ENCODE data around the gene HDAC7.

HDAC7 gene

GRCh38 chr12:47771304-47771703 lies 48.4 kb downstream of the HDAC7 start:
- H2AFZ ChIP-seq (ENCODE audit: low read length): no peak overlapping the region
- H3K4me3 ChIP-seq (ENCODE audit: low read length, poor library complexity, severe bottlenecking): no peak overlapping the region
- no peaks in the 10 kb centered on the region for H3K36me3 ChIP-seq (ENCODE audit: insufficient read depth, low read length)
- H3K9me2 ChIP-seq (replicated peaks; ENCODE audit: low read depth, low read length): no peaks in the 10 kb centered on the region
- H3K9ac ChIP-seq (ENCODE audit: low read depth, low read length, poor library complexity, severe bottlenecking): no peak overlapping the region
- H3K27me3 ChIP-seq (ENCODE audit: insufficient read depth, low read length, poor library complexity, severe bottlenecking): no peaks in the 10 kb centered on the region
- H3K9me3 ChIP-seq (ENCODE audit: insufficient read depth, low read depth, low read length): no peaks in the 10 kb centered on the region
- no peak for TF ChIP-seq EZH2phosphoT487 (IDR thresholded peaks at IDR 0.05; ENCODE audit: borderline replicate concordance)
- TF ChIP-seq CTCF (conservative IDR thresholded peaks at IDR 0.05; ENCODE audit: low read length): no peak
- peaks cover 35% of the 10 kb centered on the region for H3K4me1 ChIP-seq (ENCODE audit: insufficient read depth, low read length, poor library complexity, severe bottlenecking)
- no peaks in the 10 kb centered on the region for H4K20me1 ChIP-seq (ENCODE audit: insufficient read depth, low read length, poor library complexity, severe bottlenecking)
- no peaks in the 10 kb centered on the region; the same call in 1 of the 2 replicates for H3F3A ChIP-seq (ENCODE audit: low read depth)
- peaks cover 10% of the 10 kb centered on the region for H3K79me2 ChIP-seq (ENCODE audit: insufficient read depth, low read length)
- no peak overlapping the region for H3K4me2 ChIP-seq (ENCODE audit: low read depth, low read length, poor library complexity, severe bottlenecking)

GRCh38 chr12:47770086-47770726 lies 49.5 kb downstream of the HDAC7 start:
- Histone ChIP-seq H3K9me2 (replicated peaks; ENCODE audit: low read depth, low read length) (no peaks in the 10 kb centered on the region), H3K9ac (ENCODE audit: low read depth, low read length, poor library complexity, severe bottlenecking) (no peak overlapping the region), H3F3A (ENCODE audit: low read depth) (no peaks in the 10 kb centered on the region; the same call in 1 of the 2 replicates), H3K4me1 (ENCODE audit: insufficient read depth, low read length, poor library complexity, severe bottlenecking) (peaks cover 35% of the 10 kb centered on the region), H2AFZ (ENCODE audit: low read length) (no peak overlapping the region), H3K27me3 (ENCODE audit: insufficient read depth, low read length, poor library complexity, severe bottlenecking) (no peaks in the 10 kb centered on the region), H4K20me1 (ENCODE audit: insufficient read depth, low read length, poor library complexity, severe bottlenecking) (no peaks in the 10 kb centered on the region), H3K36me3 (ENCODE audit: insufficient read depth, low read length) (no peaks in the 10 kb centered on the region), H3K4me3 (ENCODE audit: low read length, poor library complexity, severe bottlenecking) (no peak overlapping the region), H3K79me2 (ENCODE audit: insufficient read depth, low read length) (peaks cover 10% of the 10 kb centered on the region), H3K4me2 (ENCODE audit: low read depth, low read length, poor library complexity, severe bottlenecking) (no peak overlapping the region), H3K9me3 (ENCODE audit: insufficient read depth, low read depth, low read length) (no peaks in the 10 kb centered on the region)
- TF ChIP-seq EZH2phosphoT487 (IDR thresholded peaks at IDR 0.05; ENCODE audit: borderline replicate concordance) (no peak), CTCF (conservative IDR thresholded peaks at IDR 0.05; ENCODE audit: low read length) (no peak)

DNA sequence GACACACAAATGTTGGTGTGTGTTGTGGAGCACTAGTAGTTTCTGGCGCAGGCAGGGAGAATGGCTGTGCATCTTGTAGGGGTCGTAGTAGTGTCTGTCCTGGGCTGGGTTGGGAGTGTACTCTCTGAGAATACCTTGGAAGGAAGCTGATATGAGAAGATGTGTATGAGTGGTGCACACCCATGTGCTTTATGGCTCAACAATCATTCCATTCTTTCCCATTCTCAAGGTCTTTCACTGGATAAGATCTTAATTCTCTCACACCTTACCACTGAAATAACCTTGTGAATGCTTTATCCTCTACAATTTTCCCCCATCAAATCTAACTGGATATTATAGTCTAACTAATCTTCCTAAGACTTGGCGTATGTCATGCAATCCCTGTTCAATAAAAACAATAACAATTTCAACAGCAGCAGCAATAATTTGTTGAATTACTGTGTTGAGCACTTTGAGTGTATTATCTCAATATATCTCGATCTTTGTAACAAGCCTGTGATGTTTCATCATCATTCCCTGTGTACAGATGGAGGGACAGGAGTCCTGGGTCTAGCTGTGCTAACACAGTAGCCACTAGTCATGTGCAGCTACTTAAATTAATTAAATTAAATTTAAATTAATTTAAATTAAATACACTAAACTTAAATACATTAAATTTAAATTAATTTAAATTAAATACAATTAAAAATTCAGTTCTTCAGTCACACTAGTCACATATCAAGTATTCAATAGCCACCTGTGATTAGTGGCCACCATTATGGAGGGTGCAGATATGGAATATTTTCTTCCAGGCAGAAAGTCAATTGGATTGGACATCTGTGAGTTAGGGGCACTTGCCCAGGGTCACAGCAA lies 50.2 kb downstream of the HDAC7 start:
- Histone ChIP-seq H3K27me3 (ENCODE audit: insufficient read depth, low read length, poor library complexity, severe bottlenecking) (no peaks in the 10 kb centered on the region), H3K4me1 (ENCODE audit: insufficient read depth, low read length, poor library complexity, severe bottlenecking) (peaks cover 29% of the 10 kb centered on the region), H3K36me3 (ENCODE audit: insufficient read depth, low read length) (no peaks in the 10 kb centered on the region), H3K4me3 (ENCODE audit: low read length, poor library complexity, severe bottlenecking) (no peak overlapping the region), H3K4me2 (ENCODE audit: low read depth, low read length, poor library complexity, severe bottlenecking) (no peak overlapping the region), H3K79me2 (ENCODE audit: insufficient read depth, low read length) (peaks cover 9% of the 10 kb centered on the region), H3K9me2 (replicated peaks; ENCODE audit: low read depth, low read length) (no peaks in the 10 kb centered on the region), H3K9ac (ENCODE audit: low read depth, low read length, poor library complexity, severe bottlenecking) (no peak overlapping the region), H3F3A (ENCODE audit: low read depth) (no peaks in the 10 kb centered on the region; the same call in 1 of the 2 replicates), H4K20me1 (ENCODE audit: insufficient read depth, low read length, poor library complexity, severe bottlenecking) (no peaks in the 10 kb centered on the region), H2AFZ (ENCODE audit: low read length) (no peak overlapping the region), H3K9me3 (ENCODE audit: insufficient read depth, low read depth, low read length) (no peaks in the 10 kb centered on the region)
- TF ChIP-seq EZH2phosphoT487 (IDR thresholded peaks at IDR 0.05; ENCODE audit: borderline replicate concordance) (no peak), CTCF (conservative IDR thresholded peaks at IDR 0.05; ENCODE audit: low read length) (no peak)
